ENCODE data around the gene NOM1.
"Not testable (repeated sequence)": the region's sequence is repeated elsewhere in the genome, so short reads cannot be mapped to it uniquely, and the experiment has no call there.

Gene NOM1

GRCh38 chr7:156940421-156941122 is 8.9 kb upstream of the NOM1 start:
- DNase-seq = no peak

GRCh38 chr7:156941393-156942182 is 7.9 kb upstream of the NOM1 start:
- no peak for DNase-seq

- DNase-seq = no peak
These were observed 6.8 kb upstream of the NOM1 start for GRCh38 chr7:156942708-156943090.

- no peak for DNase-seq
These were observed 6.1 kb upstream of the NOM1 start for GRCh38 chr7:156943091-156944041.

- DNase-seq = no peak
These were observed 4.6 kb upstream of the NOM1 start for GRCh38 chr7:156944876-156945275.

GRCh38 chr7:156947120-156947843 is 2.2 kb upstream of the NOM1 start:
- no peak for DNase-seq

- DNase-seq = no peak
These were observed 1.2 kb upstream of the NOM1 start for GRCh38 chr7:156948361-156948760.

GRCh38 chr7:156950381-156950858 is 908 bp downstream of the NOM1 start:
- no peak for DNase-seq

- DNase-seq = not testable (repeated sequence)
These were observed 3.7 kb downstream of the NOM1 start for GRCh38 chr7:156953215-156953614.

- no peak for DNase-seq
These were observed 5.4 kb downstream of the NOM1 start for GRCh38 chr7:156954941-156955340.

GRCh38 chr7:156956727-156957126 is 7.2 kb downstream of the NOM1 start:
- DNase-seq = no peak

- no peak for DNase-seq
These were observed 12.6 kb downstream of the NOM1 start for GRCh38 chr7:156962145-156962544.

GRCh38 chr7:156962897-156963296 is 13.4 kb downstream of the NOM1 start:
- no peak for DNase-seq

- no peak for DNase-seq
These were observed 14.0 kb downstream of the NOM1 start for GRCh38 chr7:156963472-156963871.

- no peak for DNase-seq
These were observed 15.5 kb downstream of the NOM1 start for GRCh38 chr7:156964971-156965370.

- no peak for DNase-seq
These were observed 16.9 kb downstream of the NOM1 start for GRCh38 chr7:156966387-156966786.

- DNase-seq = no peak
These were observed 18.7 kb downstream of the NOM1 start for GRCh38 chr7:156968183-156968582.

GRCh38 chr7:156969972-156970420 is 20.5 kb downstream of the NOM1 start:
- no peak for DNase-seq

GRCh38 chr7:156975620-156976019 is 26.1 kb downstream of the NOM1 start:
- no peak for DNase-seq

GRCh38 chr7:156979007-156979606 is 29.6 kb downstream of the NOM1 start:
- no peak for DNase-seq

GRCh38 chr7:156979711-156980110 is 30.2 kb downstream of the NOM1 start:
- DNase-seq = no peak

Measured in amniotic stem cell (primary cell).